Left cardiac atrium (tissue), 4 donors: ENCODE results near the gene NEK4. TPM values are rescaled to one million over a fixed set of nuclear protein-coding genes. Genes with fewer than 3 reads are reported as not detected.
A peak's percentile ranks its signal among the peaks of the same experiment; 100 is the strongest.

Source experiments
- ATAC-seq, 2 donors: fragments of 200-7000 bp; cut with Tn5 transposase; one replicate each; pipeline ENCODE4 v1.9.1; 2020; ENCODE audit warnings: mild to moderate bottlenecking in 2 of 2, moderate library complexity in 2 of 2
- DNase-seq: peaks from one replicate; pipeline ENCODE4 v3.0.0-alpha.2; 2020
- intact Hi-C, 2 donors: fragments of 100-400 bp; cut with DNase I; formaldehyde crosslinking; loops; one replicate each; pipeline versions ENCODE4 v1.14.1 to v1.15.1; 2022 to 2023
- total RNA-seq, 2 donors: library from RNA; stranded (reverse); fragmentation: NEBNext Ultra II Directional; extraction: Animal tissue kit (Norgen Biotek cat#: 25700); gene quantifications; one replicate each; pipeline ENCODE4 v1.2.1, GENCODE V29; 2021
- donor health status: DM: no; HTN: yes; CAD: no.
- donor health status: DM: no; HTN: yes; CAD: no; lungs with severe emphysema.
- donor health status: DM: yes; HTN: yes; CAD: no.
- donor health status: Dilated cardiomyopathy.

Gene NEK4
- total RNA-seq, 2 donors from 2014 or later = 14.8 to 16.9 TPM

GRCh38 chr3:52794612-52795099 lies 23.9 kb upstream of the NEK4 start, which contains the start of gene ITIH3:
Gene ITIH3, plus strand, starts transcription at chr3:52794796. Its CDS starts 8 bp downstream, at chr3:52794804.
- no peak for ATAC-seq
- DNase-seq = no peak
- intact Hi-C loops = no loop called here

DNA sequence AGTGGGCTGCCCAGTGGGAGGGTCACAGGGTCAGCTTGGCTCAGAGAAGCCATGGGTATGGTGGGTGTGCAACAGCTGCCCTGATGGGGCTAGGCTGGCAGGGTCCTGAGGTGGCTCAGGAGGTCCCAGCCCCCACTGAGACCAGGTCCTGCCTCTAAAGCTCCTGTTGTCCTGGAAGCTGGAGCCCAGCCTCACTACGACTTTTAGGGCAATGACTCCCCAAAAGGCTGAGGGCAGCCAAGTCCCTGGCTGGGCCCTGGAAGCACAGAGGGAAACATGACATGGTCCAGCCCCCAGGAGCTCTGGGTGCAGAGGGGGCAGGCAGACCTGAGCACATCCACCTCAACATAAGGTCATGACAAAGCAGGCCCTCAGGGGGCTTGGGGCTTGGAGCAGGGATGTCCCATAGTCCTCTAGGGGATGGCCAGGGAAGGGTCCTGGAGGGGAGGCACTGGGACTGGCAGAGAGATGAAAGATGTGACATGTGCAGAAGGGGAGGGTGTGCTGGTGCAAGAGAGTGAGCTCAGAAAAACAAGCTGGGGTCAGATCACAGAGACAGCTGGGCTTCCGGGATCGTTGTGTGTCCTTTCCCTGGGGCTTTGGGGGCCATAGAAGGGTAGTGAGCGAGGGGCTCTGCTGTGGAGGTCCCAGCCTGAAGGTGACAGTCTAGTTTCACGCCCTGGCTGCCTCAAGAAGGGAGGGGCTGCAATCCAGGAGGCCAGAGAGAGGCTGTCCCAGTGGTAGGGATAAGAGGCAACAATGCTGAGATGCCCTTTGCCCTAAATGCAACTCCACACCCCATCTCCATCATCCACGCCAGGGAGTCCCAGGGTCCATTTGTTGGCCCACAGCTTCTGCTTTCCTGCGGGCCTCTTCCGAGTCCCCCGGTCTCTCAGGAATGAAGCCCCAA lies 23.2 kb upstream of the NEK4 start:
- intact Hi-C loops = no loop called here
- no peak for ATAC-seq
- no peak for DNase-seq

DNA sequence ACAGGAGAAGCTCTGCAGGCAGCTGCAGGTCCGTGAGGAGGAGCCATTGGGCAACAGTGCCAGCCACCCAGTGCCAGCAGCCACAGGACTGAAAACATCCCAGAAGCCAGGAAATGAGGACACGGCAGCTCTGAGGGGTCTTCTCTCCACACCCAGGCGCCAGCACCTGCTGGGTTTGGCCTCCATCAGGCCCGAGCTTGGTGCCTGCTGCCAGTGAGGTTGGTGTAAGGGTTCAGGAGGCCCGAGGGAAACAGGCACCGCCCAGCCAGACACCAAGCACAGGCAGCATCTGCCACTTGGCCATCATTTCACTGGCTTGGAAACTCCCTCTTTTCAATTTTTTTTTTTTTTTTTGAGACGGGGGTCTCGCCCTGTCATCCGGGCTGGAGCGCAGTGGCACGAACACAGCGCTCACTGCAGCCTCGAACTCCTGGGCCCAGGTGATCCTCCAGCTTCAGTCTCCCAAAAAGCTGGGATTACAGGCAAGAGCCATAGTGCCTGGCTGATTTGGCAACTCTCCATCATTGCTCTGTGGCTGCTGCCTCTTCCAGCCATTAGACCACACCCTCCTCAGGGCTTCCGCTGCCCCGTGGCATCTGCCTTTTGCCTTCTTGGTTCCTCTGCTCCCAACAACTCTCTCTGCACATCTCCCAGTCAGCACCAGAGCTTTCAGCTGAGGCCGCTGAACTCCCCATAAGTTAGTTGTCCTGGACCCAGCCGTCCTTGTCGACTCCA lies 22.4 kb upstream of the NEK4 start:
- ATAC-seq = no peak
- no peak for DNase-seq
- intact Hi-C loops = no loop called here

DNA sequence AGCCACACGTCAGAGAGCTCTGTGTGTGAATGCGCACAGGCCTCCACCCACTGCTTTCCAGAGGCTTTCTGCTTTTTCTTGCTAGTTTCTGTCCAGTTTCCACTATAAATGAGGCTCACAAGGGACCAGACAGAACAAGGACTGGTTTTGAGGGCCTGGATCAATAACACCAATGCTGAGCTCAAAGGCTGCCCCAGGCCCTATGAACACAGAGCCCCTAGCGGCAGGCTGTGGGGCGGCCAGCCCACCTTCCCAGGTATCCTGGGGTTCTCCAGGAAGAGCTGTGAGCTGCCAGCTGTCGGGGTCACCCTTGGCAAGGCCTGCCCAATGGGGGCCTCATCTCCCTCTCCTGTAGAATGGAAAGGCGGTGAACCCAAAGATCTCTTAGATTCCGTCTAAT lies 21.7 kb upstream of the NEK4 start:
- intact Hi-C loops = no loop called here
- ATAC-seq (no peak), DNase-seq (no peak)

DNA sequence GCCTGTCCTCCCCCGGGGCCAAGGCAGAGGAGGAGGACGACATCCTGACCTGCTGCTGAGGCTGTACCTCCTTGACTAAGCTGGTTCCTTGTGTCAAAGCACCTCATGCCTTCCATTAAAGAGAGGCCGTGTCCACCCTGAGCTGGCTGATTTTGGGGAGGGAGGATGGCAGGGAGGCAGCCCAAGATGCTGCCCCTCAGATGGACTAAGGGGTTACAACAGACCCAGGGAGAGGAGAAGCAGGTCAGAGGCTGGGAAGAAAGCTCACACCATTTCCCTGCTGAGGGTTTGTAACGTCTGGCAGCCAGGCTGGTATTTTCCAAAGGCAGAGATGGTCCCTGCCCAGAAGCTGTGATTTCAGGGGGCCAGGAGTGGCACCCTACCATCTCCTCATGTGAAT lies 21.2 kb upstream of the NEK4 start:
- DNase-seq = no peak
- ATAC-seq = no peak
- intact Hi-C loops = no loop called here

GRCh38 chr3:52791366-52791765 lies 20.6 kb upstream of the NEK4 start:
- intact Hi-C loops = no loop called here
- ATAC-seq (no peak), DNase-seq (no peak)

GRCh38 chr3:52790741-52791140 lies 20.0 kb upstream of the NEK4 start:
- no peak for ATAC-seq
- intact Hi-C loops = no loop called here
- no peak for DNase-seq

DNA sequence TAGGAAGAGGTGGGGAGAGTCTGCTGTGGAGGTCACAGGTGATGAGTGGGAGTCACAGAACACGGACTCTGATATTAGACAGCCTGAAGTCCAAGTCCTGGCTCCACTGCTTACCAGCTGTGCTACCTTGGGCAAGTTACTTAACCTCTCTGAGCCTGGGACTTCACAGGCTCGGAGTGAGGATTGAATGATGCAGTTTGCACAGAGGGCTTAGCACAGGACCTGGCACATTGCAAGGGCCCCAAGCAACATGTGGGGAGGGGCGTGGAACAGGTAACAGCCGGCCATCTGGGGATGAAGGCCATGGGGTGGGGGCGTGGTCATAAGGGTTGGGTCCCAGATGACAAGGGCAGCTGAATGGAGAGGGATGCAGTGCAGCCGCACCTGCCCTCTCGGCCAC lies 19.6 kb upstream of the NEK4 start:
- no peak for ATAC-seq
- intact Hi-C loops = no loop called here
- no peak for DNase-seq

- intact Hi-C loops = no loop called here
- DNase-seq (no peak), ATAC-seq (no peak)
Observed at GRCh38 chr3:52789746-52790040, 19.0 kb upstream of the NEK4 start.

GRCh38 chr3:52788890-52789745 lies 18.4 kb upstream of the NEK4 start:
- intact Hi-C loops = no loop called here
- no peak for ATAC-seq
- no peak for DNase-seq

GRCh38 chr3:52787672-52788625 lies 17.2 kb upstream of the NEK4 start:
- intact Hi-C loops = no loop called here
- ATAC-seq (peak; percentile 45 to 64), DNase-seq (no peak)

GRCh38 chr3:52787246-52787645 lies 16.5 kb upstream of the NEK4 start:
- no peak for ATAC-seq
- intact Hi-C loops = no loop called here
- peak; percentile 3 for DNase-seq

- intact Hi-C loops = no loop called here
- ATAC-seq = no peak
- DNase-seq = peak; percentile 12
Observed at GRCh38 chr3:52786330-52787215, 15.8 kb upstream of the NEK4 start.

GRCh38 chr3:52784931-52785590 lies 14.3 kb upstream of the NEK4 start:
- intact Hi-C loops = no loop called here
- no peak for ATAC-seq
- DNase-seq = peak; percentile 5

DNA sequence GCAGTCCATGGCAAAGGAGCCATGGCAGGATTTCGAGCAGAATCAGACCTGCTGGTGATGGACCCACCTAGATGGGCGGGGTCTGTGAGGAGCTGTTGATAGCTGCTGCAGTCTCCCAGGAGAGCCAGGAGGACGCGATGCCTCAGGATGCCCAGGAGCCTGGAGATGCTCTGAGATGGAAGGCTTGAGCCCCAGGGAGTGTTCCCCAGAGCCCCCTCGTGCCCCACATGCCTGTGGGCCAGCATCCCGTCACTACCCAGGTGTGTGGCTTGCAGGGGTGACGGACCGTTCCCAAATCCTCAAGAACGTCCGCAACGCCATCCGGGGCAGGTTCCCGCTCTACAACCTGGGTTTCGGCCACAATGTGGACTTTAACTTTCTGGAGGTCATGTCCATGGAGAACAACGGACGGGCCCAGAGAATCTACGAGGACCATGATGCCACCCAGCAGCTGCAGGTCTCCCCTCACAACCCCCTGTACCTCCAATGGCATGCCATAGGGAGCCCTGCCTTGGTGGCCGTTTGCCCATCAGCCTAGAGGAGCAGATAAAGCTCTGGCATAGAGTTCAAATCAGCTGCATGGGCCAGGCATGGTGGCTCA lies 13.4 kb upstream of the NEK4 start:
- DNase-seq = peak; percentile 18
- intact Hi-C loops = no loop called here

DNA sequence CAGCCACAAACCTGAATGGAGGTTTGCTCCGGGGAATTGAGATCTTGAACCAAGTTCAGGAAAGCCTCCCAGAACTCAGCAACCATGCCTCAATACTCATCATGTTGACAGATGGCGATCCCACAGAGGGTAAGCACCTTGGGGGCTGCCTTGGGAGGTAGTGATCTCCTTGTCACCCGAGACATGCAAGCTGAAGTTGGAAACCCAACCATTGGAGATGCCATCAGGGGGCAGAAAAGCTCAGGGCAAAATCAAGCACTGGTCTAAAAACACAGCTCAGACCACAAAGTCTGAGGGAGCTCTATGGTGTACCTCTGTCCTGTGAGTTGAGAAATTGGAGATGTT lies 12.4 kb upstream of the NEK4 start:
- ATAC-seq = no peak
- intact Hi-C loops = no loop called here
- no peak for DNase-seq

More for the DNA sequence above, 13.4 kb upstream of the NEK4 start:
- ATAC-seq = no peak
